GM18498 (cell line): ENCODE results near the gene ZNF14.
"Not testable (repeated sequence)": the region's sequence is repeated elsewhere in the genome, so short reads cannot be mapped to it uniquely, and the experiment has no call there.

ENCODE experiments used
- ATAC-seq: cut with Tn5 transposase; IDR thresholded peaks from one replicate; pipeline ENCODE4 v1.9.1; 2021; ENCODE audit warnings: mild to moderate bottlenecking, moderate library complexity; ENCODE audit not compliant: unreplicated experiment

Gene ZNF14

GRCh38 chr19:19696386-19696785, 36.5 kb downstream of the ZNF14 start:
- ATAC-seq = no peak

- no peak for ATAC-seq
Observed at GRCh38 chr19:19691683-19692082, 41.2 kb downstream of the ZNF14 start.

- ATAC-seq = not testable (repeated sequence)
Observed at GRCh38 chr19:19689023-19689422, 43.9 kb downstream of the ZNF14 start.

- no peak for ATAC-seq
Observed at GRCh38 chr19:19687090-19687489, 45.8 kb downstream of the ZNF14 start.

- no peak for ATAC-seq
Observed at GRCh38 chr19:19686580-19686979, 46.3 kb downstream of the ZNF14 start.

- ATAC-seq = not testable (repeated sequence)
Observed at GRCh38 chr19:19686119-19686518, 46.8 kb downstream of the ZNF14 start.

- ATAC-seq = no peak
Observed at GRCh38 chr19:19679176-19680073, 53.5 kb downstream of the ZNF14 start.

- ATAC-seq = no peak
Observed at GRCh38 chr19:19677579-19677978, 55.3 kb downstream of the ZNF14 start.

GRCh38 chr19:19674315-19674714, 58.6 kb downstream of the ZNF14 start:
- no peak for ATAC-seq

- no peak for ATAC-seq
Observed at GRCh38 chr19:19672816-19673215, 60.1 kb downstream of the ZNF14 start.

- no peak for ATAC-seq
Observed at GRCh38 chr19:19670070-19670551, 62.8 kb downstream of the ZNF14 start.

GRCh38 chr19:19668230-19669012, 64.5 kb downstream of the ZNF14 start, which contains the start of gene ZNF101:
ZNF101 (plus strand) TSS chr19:19668839; CDS start chr19:19668964, 125 bp downstream.
- peak; percentile 70 for ATAC-seq

- not testable (repeated sequence) for ATAC-seq
Observed at GRCh38 chr19:19665420-19665948, 67.4 kb downstream of the ZNF14 start.

- ATAC-seq = peak; percentile 71
Observed at GRCh38 chr19:19663256-19664120, 69.4 kb downstream of the ZNF14 start, which contains the start of gene ATP13A1. ATP13A1 (minus strand) TSS chr19:19663676; CDS start chr19:19663666, 10 bp downstream.

GRCh38 chr19:19662871-19663255, 70.0 kb downstream of the ZNF14 start:
- no peak for ATAC-seq

- ATAC-seq = no peak
Observed at GRCh38 chr19:19662344-19662743, 70.6 kb downstream of the ZNF14 start.

GRCh38 chr19:19661675-19662251, 71.1 kb downstream of the ZNF14 start:
- peak; percentile 39 for ATAC-seq

- ATAC-seq = no peak
Observed at GRCh38 chr19:19661141-19661674, 71.7 kb downstream of the ZNF14 start.
